ENCODE measurements around the gene AKR1C1. TPM values are rescaled to one million over a fixed set of nuclear protein-coding genes. Genes with fewer than 3 reads are reported as not detected.
"Not testable (repeated sequence)": the region's sequence is repeated elsewhere in the genome, so short reads cannot be mapped to it uniquely, and the experiment has no call there.

AKR1C1 gene
- total and polyA plus RNA-seq, 2 of the 13 experiments (the other 11 are each of a cell fraction or from before 2014, with no cell fraction given), result 948 to 2,238 TPM

DNA sequence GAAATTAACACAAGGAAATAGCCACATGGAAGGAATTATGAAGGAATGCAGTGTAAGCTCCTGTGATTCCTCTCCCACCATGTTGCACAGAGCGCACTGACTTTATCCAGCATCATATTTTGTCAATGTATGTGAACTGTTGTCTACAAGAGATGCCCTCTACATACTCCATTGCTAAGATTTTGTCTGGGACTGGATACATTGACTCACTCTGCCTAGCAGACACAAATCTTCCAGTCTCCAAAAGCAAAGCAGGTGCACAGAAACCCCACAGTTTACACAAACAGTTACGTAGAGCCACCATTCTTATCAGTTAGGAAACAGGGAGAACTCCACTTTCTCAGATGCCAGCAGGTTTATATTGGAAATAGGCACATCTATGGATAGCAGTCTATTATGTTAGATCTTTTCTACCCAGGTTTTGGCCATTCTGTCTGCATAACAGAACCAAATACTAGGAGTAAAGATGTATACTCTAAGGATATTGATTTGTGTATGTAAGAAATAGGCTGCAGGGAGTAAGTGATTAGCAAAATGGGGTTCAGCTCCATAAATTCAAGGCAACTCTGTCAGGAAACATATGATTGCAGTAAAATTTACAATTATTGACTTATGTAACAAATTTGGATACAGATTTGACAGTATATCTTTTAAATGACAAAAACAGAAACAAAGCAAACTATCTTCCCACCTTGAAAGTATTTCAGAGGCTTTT is 39.0 kb downstream of the AKR1C1 start (continued):
- no peak for TF ChIP-seq ZNF512B (CRISPR knock-in tag; IDR thresholded peaks at IDR 0.05; ENCODE audit: borderline replicate concordance)
- no peak for TF ChIP-seq GPN1 (CRISPR knock-in tag; IDR thresholded peaks at IDR 0.05; ENCODE audit: borderline replicate concordance)

DNA sequence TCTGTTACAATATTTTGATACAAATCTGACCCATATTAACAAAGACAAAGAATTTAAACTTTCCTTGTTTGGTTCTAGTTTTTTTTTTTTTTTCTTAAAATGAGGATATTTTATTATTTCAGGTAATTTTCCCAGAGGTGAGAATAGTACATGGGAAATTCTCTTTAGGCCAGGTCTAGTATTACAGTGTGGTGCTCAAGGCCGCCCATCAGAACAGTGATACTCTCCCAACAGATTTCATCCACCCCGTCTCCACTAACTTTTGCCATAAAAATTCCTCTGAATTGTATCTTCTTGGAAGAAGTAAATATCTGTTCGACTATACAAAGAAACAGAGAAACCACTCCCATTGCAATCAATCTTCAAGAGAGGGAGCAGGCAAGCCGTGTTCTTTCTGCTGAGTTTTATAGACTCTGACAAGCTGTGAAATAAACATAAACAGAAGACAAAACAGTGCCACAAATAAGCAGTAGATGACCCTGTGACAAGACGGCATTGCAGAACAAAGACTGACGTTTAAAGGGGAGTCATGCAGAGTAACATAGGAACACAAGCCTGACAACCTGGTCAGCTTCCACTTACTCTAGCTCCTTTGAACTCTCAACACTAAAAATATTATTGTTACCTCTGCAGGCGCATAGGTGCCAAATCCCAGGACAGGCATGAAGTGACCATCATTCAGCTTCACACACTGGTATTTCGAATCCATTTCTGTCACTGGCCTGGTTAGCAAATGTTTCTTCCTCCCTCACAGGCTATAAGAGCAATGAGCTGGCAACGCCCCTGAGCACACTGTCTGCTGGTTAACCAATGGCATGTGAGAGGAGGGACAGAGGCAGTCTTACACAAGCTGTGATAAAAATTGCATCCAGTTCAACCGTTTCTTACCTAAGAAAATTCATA is 40.2 kb downstream of the AKR1C1 start, which contains the start of gene AKR1C2:
Gene AKR1C2 (minus strand): TSS at position 731 of the 903 bp plus-strand sequence. CDS start 22 bp downstream, at position 709.
- whole genome bisulfite sequencing (ENCODE audit: low lambda C conversion rate), result 53% methylated on average over 6 of the region's 10 CpGs
- ATAC-seq (peak; percentile 99), FAIRE-seq (peak; percentile 99)
- H3K4me1 ChIP-seq (ENCODE audit: insufficient read depth, low read length), result peaks cover 21% of the 10 kb centered on the region
- H3K79me2 ChIP-seq (ENCODE audit: insufficient read depth, low read length), result peaks cover 16% of the 10 kb centered on the region
- H3K27ac ChIP-seq (ENCODE audit: extremely low read length, insufficient read depth, low read length), result peak within 1 kb of the TSS; percentile 34
- DNase-seq (ENCODE audit: low spot score); H3K9me3 ChIP-seq (ENCODE audit: low read length); H3K27me3 ChIP-seq (ENCODE audit: control insufficient read depth in 1 of 2, insufficient read depth in 2 of 2, low read length in 2 of 2); in situ Hi-C loops (cut with HindIII; ENCODE audit: extremely low pct_ligation_motif_present, low pct_unique_long_range_greater_than_20kb); H4K20me1 ChIP-seq (ENCODE audit: insufficient read depth, low read length); H2AFZ ChIP-seq (ENCODE audit: low read length); H3K36me3 ChIP-seq (replicated peaks in 1 of 2; ENCODE audit: control insufficient read depth in 1 of 2, insufficient read depth in 2 of 2, low read length in 2 of 2); CTCF ChIA-PET (ENCODE audit: low intra/inter-chr PET ratio, low total read pairs): not testable (repeated sequence)
- H3K9ac ChIP-seq (ENCODE audit: insufficient read depth, low read depth, low read length), result peak within 1 kb of the TSS; percentile 55
- BruUV-seq (replicated peaks), result TSS peak; percentile 65
- intact Hi-C loops (cut with micrococcal nuclease; ENCODE audit: unreplicated experiment), result loop anchor here (2.0 kb wide), 1 partner anchor 91 kb away; the partner anchor contains the start of gene AKR1C3
- H3K4me2 ChIP-seq (ENCODE audit: low read depth, low read length), result peak within 1 kb of the TSS; percentile 63
- TF ChIP-seq POLR2A (IDR thresholded peaks at IDR 0.05; ENCODE audit: insufficient read depth in 1 of 2, low read depth in 2 of 2, low read length in 2 of 2), result peak; percentile 45 to 62; a peak in 3 of 4 replicates
- peak; percentile 50 for TF ChIP-seq ZMYM4 (CRISPR knock-in tag; IDR thresholded peaks at IDR 0.05)
- TF ChIP-seq DRAP1 (CRISPR knock-in tag; IDR thresholded peaks at IDR 0.05), result peak; percentile 90
- 0 out of 2 replicates have a peak, but pooled peaks have one; percentile 27 for TF ChIP-seq SAP130 (CRISPR knock-in tag; IDR thresholded peaks at IDR 0.05; ENCODE audit: low read depth)
- TF ChIP-seq FOSL2 (CRISPR knock-in tag; IDR thresholded peaks at IDR 0.05), result 0 out of 2 replicates have a peak, but pooled peaks have one; percentile 16
- TF ChIP-seq NFYB (CRISPR knock-in tag; IDR thresholded peaks at IDR 0.05), result peak; percentile 24; the same call in 1 of the 2 replicates
- TF ChIP-seq POLR2AphosphoS5 (IDR thresholded peaks at IDR 0.05; ENCODE audit: low read depth, low read length), result peak; percentile 52; the same call in 1 of the 2 replicates
- TF ChIP-seq, protein P1, sequence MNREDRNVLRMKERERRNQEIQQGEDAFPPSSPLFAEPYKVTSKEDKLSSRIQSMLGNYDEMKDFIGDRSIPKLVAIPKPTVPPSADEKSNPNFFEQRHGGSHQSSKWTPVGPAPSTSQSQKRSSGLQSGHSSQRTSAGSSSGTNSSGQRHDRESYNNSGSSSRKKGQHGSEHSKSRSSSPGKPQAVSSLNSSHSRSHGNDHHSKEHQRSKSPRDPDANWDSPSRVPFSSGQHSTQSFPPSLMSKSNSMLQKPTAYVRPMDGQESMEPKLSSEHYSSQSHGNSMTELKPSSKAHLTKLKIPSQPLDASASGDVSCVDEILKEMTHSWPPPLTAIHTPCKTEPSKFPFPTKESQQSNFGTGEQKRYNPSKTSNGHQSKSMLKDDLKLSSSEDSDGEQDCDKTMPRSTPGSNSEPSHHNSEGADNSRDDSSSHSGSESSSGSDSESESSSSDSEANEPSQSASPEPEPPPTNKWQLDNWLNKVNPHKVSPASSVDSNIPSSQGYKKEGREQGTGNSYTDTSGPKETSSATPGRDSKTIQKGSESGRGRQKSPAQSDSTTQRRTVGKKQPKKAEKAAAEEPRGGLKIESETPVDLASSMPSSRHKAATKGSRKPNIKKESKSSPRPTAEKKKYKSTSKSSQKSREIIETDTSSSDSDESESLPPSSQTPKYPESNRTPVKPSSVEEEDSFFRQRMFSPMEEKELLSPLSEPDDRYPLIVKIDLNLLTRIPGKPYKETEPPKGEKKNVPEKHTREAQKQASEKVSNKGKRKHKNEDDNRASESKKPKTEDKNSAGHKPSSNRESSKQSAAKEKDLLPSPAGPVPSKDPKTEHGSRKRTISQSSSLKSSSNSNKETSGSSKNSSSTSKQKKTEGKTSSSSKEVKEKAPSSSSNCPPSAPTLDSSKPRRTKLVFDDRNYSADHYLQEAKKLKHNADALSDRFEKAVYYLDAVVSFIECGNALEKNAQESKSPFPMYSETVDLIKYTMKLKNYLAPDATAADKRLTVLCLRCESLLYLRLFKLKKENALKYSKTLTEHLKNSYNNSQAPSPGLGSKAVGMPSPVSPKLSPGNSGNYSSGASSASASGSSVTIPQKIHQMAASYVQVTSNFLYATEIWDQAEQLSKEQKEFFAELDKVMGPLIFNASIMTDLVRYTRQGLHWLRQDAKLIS (CRISPR knock-in tag; IDR thresholded peaks at IDR 0.05), result peak; percentile 95
- peak; percentile 56; the same call in 1 of the 2 replicates for TF ChIP-seq POLR2G (IDR thresholded peaks at IDR 0.05; ENCODE audit: low read depth, low read length)
- peak within 1 kb of the TSS; percentile 50 to 61 (median 55); a peak in 5 of 6 replicates for H3K4me3 ChIP-seq (replicated peaks in 1 of 3; ENCODE audit: insufficient read depth in 1 of 3, low read depth in 2 of 3, low read length in 3 of 3)
- POLR2A ChIA-PET, result interaction anchor here (1.2 kb wide), 1 partner anchor 154 kb away, joined by 3 read pairs; no protein-coding TSS in a partner anchor

Measured in HepG2 (cell line).